GM19035 (cell line): ENCODE measurements around the gene THAP3.

Experiments
- ATAC-seq: cut with Tn5 transposase; IDR thresholded peaks from one replicate; pipeline ENCODE4 v1.9.1; 2021; ENCODE audit not compliant: unreplicated experiment

Gene THAP3

DNA sequence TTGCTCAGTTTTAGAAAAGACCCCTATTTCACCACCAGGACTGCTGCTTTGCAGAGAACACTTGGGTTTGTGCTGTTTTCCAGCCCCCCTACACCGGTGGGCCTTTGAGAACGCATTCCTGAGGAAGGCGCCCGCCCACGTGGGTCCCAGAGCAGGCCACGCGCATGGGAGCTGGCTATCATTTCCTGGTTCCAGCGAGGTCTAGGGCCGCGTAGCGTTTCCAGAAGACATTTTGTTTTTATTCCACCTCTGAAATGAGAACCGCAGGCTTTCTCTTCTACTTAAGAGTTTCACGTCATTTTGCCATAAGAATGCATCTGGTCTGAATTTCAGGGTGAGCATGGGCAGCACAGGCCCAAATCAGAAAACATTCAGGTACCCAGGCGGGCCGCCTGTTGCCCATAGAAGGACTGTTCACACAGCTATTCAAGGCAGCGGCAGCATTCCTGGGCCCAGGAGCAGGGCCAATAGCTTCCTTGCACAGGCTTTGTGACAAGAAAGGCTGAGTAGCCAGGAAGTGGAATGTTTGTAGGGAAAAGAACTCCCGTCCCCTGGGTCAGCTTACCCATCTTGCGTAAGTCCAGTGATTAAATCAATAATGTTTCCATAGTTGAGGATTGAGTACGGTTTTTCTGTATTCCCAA, 20.6 kb upstream of the THAP3 start:
- ATAC-seq = no peak

DNA sequence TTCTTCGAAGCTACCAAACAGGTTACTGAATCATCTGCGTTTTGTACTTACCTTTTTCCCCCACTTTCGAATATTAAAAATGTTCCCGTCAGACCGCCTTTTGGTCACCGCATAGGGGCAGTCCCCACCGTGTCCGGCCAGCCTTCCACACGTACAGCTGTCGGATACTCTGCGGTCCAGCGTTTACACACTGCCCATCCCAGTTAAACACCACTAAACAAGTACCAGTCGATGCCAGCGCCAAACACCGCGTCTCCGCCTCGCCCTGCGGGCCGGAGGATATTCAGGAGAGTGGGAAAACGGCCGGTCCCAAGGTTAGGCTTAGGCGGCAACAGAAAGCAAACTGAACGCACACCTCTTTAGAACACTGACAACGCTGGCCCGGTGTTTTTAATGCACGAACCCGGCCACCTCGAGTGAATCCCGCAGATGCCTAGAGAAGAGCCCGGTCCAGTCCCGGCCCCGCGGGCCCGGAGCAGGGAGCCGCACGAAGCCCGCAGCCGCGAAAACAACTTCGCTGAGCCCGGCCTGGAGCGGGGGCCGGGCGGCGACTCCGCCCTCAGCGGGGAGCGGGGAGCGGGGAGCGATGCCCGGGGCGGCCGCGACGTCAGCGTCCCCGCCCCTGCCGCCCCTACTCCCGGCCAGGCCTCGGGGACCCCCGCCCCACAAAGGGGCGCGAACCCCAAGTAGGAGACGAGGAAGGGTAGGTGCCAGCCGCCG, 11.9 kb upstream of the THAP3 start:
- peak; percentile 34 for ATAC-seq

DNA sequence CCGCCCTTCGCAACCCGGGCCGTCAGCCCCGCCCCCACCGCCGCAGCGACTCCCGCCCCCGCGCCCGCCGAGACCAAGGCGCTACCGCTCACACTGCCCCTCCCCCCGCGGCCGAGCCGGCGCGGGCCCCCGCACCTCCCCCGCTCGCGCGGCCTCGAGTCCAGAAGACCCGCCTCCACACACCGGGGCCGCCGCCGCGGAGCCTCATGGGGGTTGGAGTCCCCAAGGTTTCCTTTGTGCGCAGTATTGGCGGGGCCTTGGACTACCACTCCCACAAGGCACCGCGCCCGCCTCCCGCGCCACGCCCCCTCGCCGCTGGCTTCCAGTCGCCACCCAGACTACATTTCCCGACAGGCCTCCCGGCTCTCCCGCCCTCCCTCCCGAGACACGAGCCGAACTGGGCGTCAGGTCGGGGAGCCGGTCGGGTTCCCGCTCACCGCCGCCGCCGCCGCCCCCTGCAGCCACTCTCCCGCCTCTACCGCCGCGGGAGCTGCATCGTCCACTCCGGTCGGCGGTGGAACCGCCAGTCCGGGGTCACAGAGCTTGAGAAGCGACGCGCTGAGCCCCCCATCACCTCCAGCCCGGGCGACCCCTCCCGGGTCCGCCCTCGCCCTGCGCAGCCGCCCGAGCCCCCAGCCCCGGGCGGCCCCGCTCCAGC, 11.2 kb upstream of the THAP3 start, which contains the start of gene PHF13:
PHF13 (plus strand) TSS at position 371 of the 658 bp plus-strand sequence. CDS start 336 bp downstream, outside the sequence.
- ATAC-seq = peak; percentile 88

GRCh38 chr1:6614019-6614928, 10.4 kb upstream of the THAP3 start:
- no peak for ATAC-seq

DNA sequence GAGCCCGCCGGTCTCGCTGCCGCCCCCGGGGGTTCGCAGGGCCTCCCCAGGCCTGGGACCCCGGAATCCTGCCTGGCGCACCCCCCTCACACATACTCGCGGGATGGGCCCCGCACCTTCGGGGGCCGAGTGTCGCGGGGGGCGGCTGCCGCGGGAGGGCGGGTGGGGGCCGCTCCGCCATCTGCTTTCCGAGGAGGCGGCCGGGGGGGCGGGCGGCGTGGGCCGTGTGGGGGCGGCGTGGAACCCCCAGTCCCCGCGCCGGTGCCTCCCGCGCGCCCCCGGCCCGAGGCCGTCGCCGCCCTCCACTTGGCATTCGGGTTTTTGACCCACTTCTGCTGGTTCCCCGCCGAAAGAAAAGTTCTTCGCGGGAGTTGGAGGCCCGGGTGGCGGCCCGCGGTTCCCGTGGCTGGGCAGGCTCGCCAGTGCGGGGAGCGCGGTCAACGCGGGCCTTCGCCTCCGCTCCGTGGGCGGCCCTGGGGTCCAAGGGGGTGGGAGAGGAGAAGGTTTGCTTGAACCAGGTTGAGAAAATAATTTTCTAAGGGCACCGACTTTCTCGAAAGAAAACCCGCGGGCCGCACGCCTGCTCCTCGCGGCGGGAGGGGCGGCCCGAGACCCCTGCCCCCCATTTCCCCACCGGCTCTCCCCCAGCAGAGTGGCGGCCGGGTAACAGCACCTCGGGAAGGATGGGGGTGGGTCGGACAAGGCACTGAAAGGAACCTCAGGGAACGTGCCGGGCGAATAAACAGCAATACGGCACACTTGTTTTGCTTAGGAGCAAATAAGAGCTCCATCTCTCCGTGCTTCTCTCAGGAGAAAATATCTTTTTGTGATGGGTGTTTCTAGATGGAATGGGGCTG, 9.5 kb upstream of the THAP3 start:
- no peak for ATAC-seq

GRCh38 chr1:6619045-6619444, 5.6 kb upstream of the THAP3 start:
- ATAC-seq = no peak

DNA sequence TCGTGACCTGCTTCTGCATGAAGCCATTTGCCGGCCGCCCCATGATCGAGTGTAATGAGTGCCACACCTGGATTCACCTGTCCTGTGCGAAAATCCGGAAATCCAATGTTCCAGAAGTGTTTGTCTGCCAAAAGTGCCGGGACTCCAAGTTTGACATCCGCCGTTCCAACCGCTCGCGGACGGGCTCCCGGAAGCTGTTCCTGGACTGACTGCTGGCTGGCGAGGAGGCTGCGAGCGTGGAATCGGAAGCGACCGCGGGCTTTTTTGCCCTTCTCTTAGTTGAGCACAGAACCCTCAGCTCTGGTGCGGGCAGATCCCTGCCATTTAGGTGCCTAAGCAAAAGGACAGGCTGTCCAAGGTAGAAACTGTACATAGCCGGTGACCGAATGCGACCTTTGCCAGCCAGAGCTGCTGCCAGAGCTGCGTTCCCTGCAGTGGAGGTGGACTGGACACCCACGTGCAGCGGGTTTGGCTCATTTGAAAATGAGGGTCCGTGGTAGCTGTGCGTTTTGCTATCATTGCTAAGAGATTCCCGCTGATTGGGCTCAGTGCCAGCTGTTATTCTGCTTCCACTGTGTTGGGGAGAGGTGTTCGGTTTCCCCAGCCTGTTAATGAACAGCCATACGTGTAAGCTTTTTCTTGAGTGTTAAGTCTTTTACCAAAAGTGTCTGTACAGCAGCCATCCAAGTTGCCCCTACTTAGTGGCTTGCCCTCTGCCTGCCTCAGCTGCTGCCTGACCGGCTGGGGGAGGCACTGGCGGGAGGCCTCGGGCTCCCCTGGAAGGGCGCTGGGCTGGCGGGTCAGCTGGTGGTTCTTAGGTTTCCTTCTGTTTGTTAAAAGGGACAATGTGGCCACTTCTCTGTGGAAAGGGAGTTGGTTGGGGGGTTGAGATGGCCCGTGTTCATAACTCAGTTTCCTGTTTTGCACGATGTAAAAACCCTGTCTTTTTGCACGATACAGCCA, 3.0 kb upstream of the THAP3 start:
- no peak for ATAC-seq

GRCh38 chr1:6622396-6623152, 2.1 kb upstream of the THAP3 start:
- no peak for ATAC-seq

- ATAC-seq = no peak
Measured at GRCh38 chr1:6623269-6623965, 1.3 kb upstream of the THAP3 start.

- peak; percentile 13 for ATAC-seq
Measured at GRCh38 chr1:6625584-6626149, 999 bp downstream of the THAP3 start.

GRCh38 chr1:6627031-6627430, 2.4 kb downstream of the THAP3 start:
- no peak for ATAC-seq

- ATAC-seq = no peak
Measured at GRCh38 chr1:6627841-6628545, 3.3 kb downstream of the THAP3 start.

DNA sequence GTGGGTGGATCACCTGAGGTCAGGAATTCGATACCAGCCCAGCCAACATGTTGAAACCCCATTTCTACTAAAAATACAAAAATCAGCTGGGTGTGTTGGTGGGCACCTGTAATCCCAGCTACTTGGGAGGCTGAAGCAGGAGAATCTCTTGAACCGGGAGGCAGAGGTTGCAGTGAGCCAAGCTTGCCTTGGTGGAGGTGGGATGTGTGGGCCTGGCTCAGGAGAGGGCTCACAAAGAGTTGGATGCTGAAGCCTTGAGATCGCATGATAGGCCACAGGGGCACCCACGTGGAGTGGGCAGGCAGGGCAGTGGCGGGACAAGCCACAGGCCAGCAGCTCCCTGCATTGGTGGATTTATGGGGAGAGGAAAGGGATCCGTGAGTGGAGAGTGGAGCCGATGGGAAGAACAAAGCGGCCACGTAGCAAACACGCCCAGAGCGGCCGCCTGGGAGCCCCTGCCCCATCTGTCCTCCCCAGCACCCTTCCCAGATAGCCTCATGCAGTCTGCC, 4.4 kb downstream of the THAP3 start:
- ATAC-seq = no peak

DNA sequence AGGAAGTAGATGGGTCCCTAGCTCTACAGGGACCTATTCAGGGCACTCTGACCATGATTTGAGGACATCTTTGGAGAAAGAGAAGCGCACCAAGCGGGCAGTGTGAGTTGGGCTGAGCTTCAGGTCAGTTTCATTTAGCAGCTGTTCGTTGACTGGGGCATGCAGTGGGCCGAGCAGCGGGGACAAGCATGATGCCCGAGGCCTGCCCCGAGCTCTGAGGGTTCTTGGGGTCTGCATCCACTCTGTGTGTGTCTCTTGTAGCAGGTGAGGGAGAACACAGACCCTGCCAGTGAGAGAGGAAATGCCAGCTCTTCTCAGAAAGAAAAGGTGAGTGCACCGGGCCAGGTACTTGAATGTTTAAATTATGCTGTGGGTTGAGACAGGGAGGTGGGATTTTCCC, 5.4 kb downstream of the THAP3 start:
- ATAC-seq = no peak

DNA sequence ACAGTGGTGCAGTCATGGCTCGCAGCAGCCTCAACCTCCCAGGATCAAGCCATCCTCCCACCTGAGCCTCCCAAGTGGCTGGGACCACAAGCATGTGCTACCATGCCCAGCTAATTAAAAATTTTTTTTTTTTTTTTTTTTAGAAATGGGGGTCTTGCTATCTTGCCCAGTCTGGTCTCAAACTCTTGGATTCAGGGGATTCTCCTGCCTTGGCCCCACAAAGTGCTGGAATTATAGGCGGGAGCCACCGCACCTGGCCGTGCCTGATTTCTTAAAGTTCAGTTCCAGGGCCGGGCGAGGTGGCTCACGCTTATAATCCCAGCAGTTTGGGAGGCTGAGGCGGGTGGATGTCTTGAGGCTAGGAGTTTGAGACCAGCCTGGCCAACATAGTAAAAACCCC, 6.4 kb downstream of the THAP3 start:
- ATAC-seq = no peak
